ENCODE results near the gene LPCAT2.

The LPCAT2 gene

DNA sequence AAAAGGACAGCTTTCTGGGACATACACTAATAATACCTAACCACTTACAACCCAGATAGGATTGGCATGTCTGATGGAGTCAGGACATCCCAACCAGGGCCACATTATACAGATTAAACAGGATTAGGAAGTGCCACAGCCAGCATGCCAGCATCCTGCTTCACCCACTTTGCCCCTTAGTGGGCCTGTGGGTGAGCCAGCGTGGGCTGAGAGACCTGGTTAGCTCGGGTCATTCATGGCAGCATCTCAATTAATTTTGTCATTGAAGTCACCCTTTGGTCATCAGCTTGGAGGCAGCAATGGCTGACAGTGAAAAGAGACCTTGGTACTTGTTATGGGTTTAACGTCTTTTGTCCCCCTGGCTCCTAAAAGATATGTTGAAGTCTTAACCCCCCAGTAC, 117.0 kb downstream of the LPCAT2 start:
- Histone ChIP-seq H2AFZ (no peak overlapping the region), H3K79me2 (no peaks in the 10 kb centered on the region), H3K4me3 (ENCODE audit: low read depth, low read length) (no peak overlapping the region), H3K4me1 (peaks cover 6% of the 10 kb centered on the region), H3K36me3 (ENCODE audit: control insufficient read depth, insufficient read depth, low read length) (no peaks in the 10 kb centered on the region), H3K9ac (no peak overlapping the region), H3K4me2 (ENCODE audit: low read length) (no peak overlapping the region), H3K9me3 (ENCODE audit: control insufficient read depth, low read length) (no peaks in the 10 kb centered on the region), H3K27ac (no peak overlapping the region), H3K27me3 (ENCODE audit: control insufficient read depth, insufficient read depth, low read length) (no peaks in the 10 kb centered on the region)
- TF ChIP-seq, protein P1, sequence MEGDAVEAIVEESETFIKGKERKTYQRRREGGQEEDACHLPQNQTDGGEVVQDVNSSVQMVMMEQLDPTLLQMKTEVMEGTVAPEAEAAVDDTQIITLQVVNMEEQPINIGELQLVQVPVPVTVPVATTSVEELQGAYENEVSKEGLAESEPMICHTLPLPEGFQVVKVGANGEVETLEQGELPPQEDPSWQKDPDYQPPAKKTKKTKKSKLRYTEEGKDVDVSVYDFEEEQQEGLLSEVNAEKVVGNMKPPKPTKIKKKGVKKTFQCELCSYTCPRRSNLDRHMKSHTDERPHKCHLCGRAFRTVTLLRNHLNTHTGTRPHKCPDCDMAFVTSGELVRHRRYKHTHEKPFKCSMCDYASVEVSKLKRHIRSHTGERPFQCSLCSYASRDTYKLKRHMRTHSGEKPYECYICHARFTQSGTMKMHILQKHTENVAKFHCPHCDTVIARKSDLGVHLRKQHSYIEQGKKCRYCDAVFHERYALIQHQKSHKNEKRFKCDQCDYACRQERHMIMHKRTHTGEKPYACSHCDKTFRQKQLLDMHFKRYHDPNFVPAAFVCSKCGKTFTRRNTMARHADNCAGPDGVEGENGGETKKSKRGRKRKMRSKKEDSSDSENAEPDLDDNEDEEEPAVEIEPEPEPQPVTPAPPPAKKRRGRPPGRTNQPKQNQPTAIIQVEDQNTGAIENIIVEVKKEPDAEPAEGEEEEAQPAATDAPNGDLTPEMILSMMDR (IDR thresholded peaks at IDR 0.05), result no peak

DNA sequence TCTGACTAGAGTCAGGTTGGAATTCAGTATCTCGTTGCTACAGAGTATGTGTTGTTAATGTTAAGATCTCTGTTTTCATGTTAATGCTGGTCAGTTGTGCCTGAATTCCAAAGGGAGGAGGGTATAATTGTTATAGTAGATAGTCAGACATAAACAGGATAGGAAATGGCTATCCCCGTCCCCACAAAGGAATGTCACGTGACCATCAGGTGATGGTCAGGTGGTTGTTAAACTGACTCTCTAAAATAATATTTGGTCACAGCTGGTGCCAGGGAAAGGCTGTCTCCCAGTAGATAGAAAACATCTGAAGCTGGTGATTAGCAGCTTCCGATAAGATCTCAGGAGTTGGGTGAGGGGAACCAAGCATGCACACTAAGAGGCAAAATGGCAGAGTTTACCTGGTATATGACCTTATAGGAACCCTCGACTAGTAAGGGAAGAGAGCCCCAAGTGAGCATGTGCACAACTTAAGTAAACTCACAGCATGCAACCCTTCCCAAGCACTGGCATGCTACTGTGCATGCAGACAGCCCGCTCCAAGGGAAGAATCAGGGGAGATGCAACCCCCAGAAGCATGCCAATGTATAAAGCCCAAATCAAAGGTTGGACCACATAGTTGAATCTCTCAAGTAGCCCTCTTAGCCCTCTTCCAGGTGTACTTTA, 119.6 kb downstream of the LPCAT2 start:
- Histone ChIP-seq H3K79me2 (no peaks in the 10 kb centered on the region), H3K4me2 (ENCODE audit: low read length) (no peak overlapping the region), H3K4me1 (peaks cover under 1% of the 10 kb centered on the region), H3K36me3 (ENCODE audit: control insufficient read depth, insufficient read depth, low read length) (no peaks in the 10 kb centered on the region), H3K9ac (no peak overlapping the region), H2AFZ (no peak overlapping the region), H3K4me3 (ENCODE audit: low read depth, low read length) (no peak overlapping the region), H3K27ac (no peak overlapping the region), H3K27me3 (ENCODE audit: control insufficient read depth, insufficient read depth, low read length) (no peaks in the 10 kb centered on the region), H3K9me3 (ENCODE audit: control insufficient read depth, low read length) (no peaks in the 10 kb centered on the region)
- TF ChIP-seq, protein P1 (IDR thresholded peaks at IDR 0.05), result no peak

DNA sequence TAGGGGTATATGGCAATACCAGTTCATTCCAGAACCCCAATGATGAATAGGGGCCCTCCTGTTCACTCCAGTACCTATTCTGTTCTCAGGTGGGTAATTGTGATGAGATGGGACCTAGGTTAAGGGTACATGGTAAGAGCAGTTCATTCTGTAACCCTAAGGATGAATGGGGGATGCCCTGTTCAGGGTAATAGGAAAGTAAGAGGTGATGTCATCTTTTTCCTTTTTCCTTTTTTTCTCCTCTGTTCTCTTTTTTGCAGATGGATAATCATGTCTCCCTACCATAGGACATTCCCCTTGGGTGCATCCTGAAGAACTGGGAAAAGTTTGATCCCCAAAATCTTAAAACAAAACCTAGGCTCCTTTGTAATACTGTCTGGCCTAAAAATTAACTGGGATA, 121.9 kb downstream of the LPCAT2 start:
- Histone ChIP-seq H3K9me3 (ENCODE audit: control insufficient read depth, low read length) (no peaks in the 10 kb centered on the region), H3K4me1 (no peaks in the 10 kb centered on the region), H3K79me2 (no peaks in the 10 kb centered on the region), H3K36me3 (ENCODE audit: control insufficient read depth, insufficient read depth, low read length) (no peaks in the 10 kb centered on the region), H3K27ac (no peak overlapping the region), H3K4me3 (ENCODE audit: low read depth, low read length) (no peak overlapping the region), H3K4me2 (ENCODE audit: low read length) (no peak overlapping the region), H3K27me3 (ENCODE audit: control insufficient read depth, insufficient read depth, low read length) (no peaks in the 10 kb centered on the region), H3K9ac (no peak overlapping the region), H2AFZ (no peak overlapping the region)
- TF ChIP-seq, protein P1 (IDR thresholded peaks at IDR 0.05), result no peak

DNA sequence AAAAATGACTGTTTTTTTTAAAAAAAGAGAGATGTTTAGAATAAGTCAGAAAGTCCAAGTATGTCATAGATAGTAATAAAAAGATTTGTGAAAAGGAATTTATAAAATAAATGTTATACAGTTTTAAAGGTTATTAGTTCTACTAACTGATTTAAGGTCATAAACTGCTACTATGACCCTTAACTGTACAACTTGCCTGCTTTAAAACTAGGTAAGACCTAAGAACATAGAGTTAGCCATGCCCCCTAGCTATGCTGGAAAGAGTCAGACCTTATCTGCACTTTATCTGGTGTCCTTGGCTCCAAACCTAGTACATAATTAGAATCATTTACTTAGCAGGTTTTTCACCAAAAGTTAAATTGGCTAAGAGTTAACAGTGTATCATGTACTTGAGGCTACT, 123.4 kb downstream of the LPCAT2 start:
- no peak overlapping the region for H3K4me2 ChIP-seq (ENCODE audit: low read length)
- H3K9me3 ChIP-seq (ENCODE audit: control insufficient read depth, low read length), result no peaks in the 10 kb centered on the region
- TF ChIP-seq, protein P1 (IDR thresholded peaks at IDR 0.05), result no peak
- no peaks in the 10 kb centered on the region for H3K27me3 ChIP-seq (ENCODE audit: control insufficient read depth, insufficient read depth, low read length)
- H2AFZ ChIP-seq, result no peak overlapping the region
- H3K36me3 ChIP-seq (ENCODE audit: control insufficient read depth, insufficient read depth, low read length), result no peaks in the 10 kb centered on the region
- no peak overlapping the region for H3K27ac ChIP-seq
- H3K4me1 ChIP-seq, result no peaks in the 10 kb centered on the region
- H3K79me2 ChIP-seq, result no peaks in the 10 kb centered on the region
- H3K9ac ChIP-seq, result no peak overlapping the region
- no peak overlapping the region for H3K4me3 ChIP-seq (ENCODE audit: low read depth, low read length)

DNA sequence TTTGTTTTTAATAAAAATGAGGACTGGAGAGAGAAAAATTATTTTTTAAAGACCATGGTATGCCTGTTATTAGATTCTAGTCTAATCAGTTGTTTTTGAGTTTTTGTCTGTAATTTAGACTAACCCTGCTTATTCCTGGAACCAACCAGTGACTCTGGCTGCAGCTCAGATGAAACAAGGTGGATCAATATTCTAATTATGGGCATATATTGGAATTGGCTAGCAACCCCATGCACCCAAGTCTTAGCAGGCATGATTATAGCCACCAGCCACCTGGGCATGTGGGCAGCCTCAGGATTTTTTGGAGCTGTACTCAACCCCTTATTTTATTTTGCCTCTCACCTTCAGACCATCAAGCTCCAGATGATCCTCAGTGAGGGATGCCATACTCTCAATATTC, 125.3 kb downstream of the LPCAT2 start:
- H3K9me3 ChIP-seq (ENCODE audit: control insufficient read depth, low read length), result no peaks in the 10 kb centered on the region
- no peak overlapping the region for H3K27ac ChIP-seq
- no peak overlapping the region for H3K4me2 ChIP-seq (ENCODE audit: low read length)
- H3K4me3 ChIP-seq (ENCODE audit: low read depth, low read length), result no peak overlapping the region
- H3K79me2 ChIP-seq, result no peaks in the 10 kb centered on the region
- no peaks in the 10 kb centered on the region for H3K27me3 ChIP-seq (ENCODE audit: control insufficient read depth, insufficient read depth, low read length)
- TF ChIP-seq, protein P1 (IDR thresholded peaks at IDR 0.05), result no peak
- no peaks in the 10 kb centered on the region for H3K4me1 ChIP-seq
- H3K36me3 ChIP-seq (ENCODE audit: control insufficient read depth, insufficient read depth, low read length), result no peaks in the 10 kb centered on the region
- H2AFZ ChIP-seq, result no peak overlapping the region
- H3K9ac ChIP-seq, result no peak overlapping the region
